ENCODE results near the gene CYP2J2. TPM values are rescaled to one million over a fixed set of nuclear protein-coding genes. Genes with fewer than 3 reads are reported as not detected.

CYP2J2 gene
- total RNA-seq, 4 donors from 2014 or later, result 4.0 to 21.8 (median 7.9) TPM

DNA sequence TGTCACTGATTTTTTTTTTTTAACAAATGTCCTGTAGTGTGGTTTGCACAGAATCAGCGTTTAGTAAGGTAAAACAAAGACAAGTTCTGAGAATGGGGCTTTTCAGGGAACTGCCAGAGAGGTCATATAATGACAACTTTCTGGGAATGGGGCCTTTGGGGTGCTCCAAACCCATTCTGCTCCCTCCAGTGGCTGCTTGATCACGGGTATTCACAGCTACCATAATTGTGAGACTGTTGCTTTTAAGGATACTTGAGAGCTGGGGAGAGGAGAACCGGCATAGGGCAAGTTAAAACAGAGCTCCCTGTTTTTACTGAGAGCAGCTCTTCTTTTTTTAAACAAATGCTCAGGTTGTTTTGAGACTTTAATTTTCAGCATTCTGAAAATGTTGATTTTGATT lies 48.2 kb downstream of the CYP2J2 start:
- TF ChIP-seq, protein P1, sequence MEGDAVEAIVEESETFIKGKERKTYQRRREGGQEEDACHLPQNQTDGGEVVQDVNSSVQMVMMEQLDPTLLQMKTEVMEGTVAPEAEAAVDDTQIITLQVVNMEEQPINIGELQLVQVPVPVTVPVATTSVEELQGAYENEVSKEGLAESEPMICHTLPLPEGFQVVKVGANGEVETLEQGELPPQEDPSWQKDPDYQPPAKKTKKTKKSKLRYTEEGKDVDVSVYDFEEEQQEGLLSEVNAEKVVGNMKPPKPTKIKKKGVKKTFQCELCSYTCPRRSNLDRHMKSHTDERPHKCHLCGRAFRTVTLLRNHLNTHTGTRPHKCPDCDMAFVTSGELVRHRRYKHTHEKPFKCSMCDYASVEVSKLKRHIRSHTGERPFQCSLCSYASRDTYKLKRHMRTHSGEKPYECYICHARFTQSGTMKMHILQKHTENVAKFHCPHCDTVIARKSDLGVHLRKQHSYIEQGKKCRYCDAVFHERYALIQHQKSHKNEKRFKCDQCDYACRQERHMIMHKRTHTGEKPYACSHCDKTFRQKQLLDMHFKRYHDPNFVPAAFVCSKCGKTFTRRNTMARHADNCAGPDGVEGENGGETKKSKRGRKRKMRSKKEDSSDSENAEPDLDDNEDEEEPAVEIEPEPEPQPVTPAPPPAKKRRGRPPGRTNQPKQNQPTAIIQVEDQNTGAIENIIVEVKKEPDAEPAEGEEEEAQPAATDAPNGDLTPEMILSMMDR (IDR thresholded peaks at IDR 0.05), result no peak
- no peak for TF ChIP-seq POLR2A (IDR thresholded peaks at IDR 0.05)
- H3K4me3 ChIP-seq (ENCODE audit: low read depth, poor library complexity, severe bottlenecking), result no peak overlapping the region
- intact Hi-C loops (cut with DNase I; ENCODE audit: low total_unique reads), result no loop called here
- 63 to 66% methylated on average over 3 of the region's 3 CpGs for WGBS, 2 donors
- DNase-seq (ENCODE audit: low spot score in 2 of 2), result no peak

DNA sequence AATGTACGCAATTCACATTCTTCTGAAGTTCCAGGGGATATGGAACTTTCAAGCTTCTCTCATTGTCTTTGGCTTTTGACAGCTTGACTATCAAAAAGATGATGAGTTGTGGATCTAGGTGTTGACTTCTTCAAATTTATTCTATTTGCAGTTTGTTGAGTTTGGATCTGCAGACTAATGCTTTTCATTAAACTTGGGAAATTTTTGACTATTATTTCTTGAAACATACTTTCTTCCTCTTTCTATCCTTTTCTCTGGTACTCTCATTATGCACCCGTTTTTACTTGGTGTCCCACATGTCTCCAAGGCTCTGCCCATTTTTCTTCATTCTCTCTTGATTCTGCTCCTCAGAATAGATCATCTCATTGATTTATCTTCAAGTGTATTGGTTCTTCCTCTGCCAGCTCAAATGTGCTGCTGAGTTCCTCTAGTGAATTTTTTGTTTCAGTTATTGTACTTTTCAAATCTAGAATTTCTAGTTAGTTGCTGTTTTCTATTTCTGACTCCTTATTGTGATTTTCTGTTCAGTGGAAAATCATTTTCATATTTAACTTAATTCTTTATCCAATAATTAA lies 49.4 kb downstream of the CYP2J2 start:
- DNase-seq (ENCODE audit: low spot score in 2 of 2), result no peak
- no peak overlapping the region for H3K4me3 ChIP-seq (ENCODE audit: low read depth, poor library complexity, severe bottlenecking)
- intact Hi-C loops (cut with DNase I; ENCODE audit: low total_unique reads), result no loop called here
- TF ChIP-seq, protein P1 (IDR thresholded peaks at IDR 0.05), result no peak
- no peak for TF ChIP-seq POLR2A (IDR thresholded peaks at IDR 0.05)
- 96 to 97% methylated on average over 2 of the region's 2 CpGs for WGBS, 2 donors

DNA sequence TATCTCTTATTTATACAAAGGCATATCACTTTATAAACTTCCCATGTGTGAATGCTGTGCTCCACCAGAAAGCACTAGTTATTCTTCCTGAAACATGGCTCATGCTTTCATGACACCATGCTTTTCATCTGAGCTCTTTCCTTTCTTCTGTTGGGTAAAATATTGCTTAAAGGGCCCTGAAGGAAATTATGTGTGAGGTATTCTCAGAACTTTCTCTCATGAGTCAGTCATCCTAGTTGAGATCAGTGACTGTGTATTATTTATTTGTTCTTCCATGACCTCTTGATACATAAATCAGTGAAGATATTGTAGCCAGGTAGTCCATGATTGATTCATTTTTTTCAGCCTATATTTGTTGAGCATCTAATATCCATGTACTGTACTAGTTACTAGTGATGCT lies 54.8 kb downstream of the CYP2J2 start:
- DNase-seq (ENCODE audit: low spot score in 2 of 2), result no peak
- TF ChIP-seq, protein P1 (IDR thresholded peaks at IDR 0.05), result no peak
- TF ChIP-seq POLR2A (IDR thresholded peaks at IDR 0.05), result no peak
- H3K4me3 ChIP-seq (ENCODE audit: low read depth, poor library complexity, severe bottlenecking), result no peak overlapping the region
- intact Hi-C loops (cut with DNase I; ENCODE audit: low total_unique reads), result no loop called here

DNA sequence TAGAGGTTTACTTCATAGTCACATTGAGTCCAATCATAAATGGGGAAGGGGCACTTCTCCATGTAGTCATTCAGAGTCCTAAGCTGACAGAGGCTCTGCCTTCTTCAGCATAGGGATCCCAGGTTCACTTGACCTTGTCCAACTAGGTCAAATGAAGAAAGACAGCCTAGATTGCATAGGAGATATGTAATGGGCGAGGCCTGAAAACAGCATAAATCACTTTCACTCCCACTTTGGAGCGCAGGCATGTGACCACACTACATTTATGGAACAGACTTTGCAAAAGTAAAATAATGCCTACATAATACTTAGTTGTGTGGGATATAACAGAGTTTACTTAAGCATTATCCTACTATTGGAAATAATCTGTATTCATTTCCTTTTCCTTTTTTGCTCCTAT lies 60.1 kb downstream of the CYP2J2 start:
- no peak for DNase-seq (ENCODE audit: low spot score in 2 of 2)
- TF ChIP-seq, protein P1 (IDR thresholded peaks at IDR 0.05), result no peak
- no peak for TF ChIP-seq POLR2A (IDR thresholded peaks at IDR 0.05)

DNA sequence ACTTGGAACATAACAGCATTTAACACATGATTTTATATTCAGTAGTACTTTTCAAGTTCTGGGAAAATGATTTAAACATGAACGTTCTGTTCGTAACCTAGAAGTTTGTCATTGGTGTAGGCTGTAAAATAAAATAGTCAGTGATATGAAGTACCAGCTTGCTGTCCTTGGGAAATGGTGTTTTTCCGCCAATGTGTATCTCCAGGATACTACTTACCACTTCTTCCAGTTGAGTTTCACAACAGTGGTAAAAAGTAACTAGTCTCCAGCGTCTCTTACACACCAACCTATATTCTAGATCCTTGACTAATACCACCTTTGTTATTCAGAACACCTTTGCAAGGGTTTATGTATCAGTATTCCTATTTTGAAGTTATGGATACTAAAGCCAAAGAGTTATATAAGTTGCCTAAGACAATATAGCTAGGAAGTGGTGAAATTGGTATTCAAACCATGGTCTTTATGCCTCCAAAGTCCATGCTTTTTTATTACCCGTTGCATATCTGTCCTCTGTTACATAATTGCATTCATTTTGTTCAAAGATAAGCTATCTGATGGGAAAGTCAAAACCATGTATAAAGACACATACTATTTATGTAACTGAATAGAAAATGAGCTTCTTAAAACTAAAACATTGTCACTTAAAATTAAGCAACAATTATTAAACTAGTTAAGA lies 68.8 kb downstream of the CYP2J2 start:
- DNase-seq (ENCODE audit: low spot score in 2 of 2), result no peak
- H3K4me3 ChIP-seq (ENCODE audit: low read depth, poor library complexity, severe bottlenecking), result no peak overlapping the region
- 85 to 86% methylated on average over 5 of the region's 5 CpGs for WGBS, 2 donors
- TF ChIP-seq POLR2A (IDR thresholded peaks at IDR 0.05), result no peak
- TF ChIP-seq, protein P1 (IDR thresholded peaks at IDR 0.05), result no peak
- intact Hi-C loops (cut with DNase I; ENCODE audit: low total_unique reads), result no loop called here

More for the DNA sequence above, 60.1 kb downstream of the CYP2J2 start:
- intact Hi-C loops (cut with DNase I; ENCODE audit: low total_unique reads), result no loop called here
- H3K4me3 ChIP-seq (ENCODE audit: low read depth, poor library complexity, severe bottlenecking), result no peak overlapping the region
- WGBS, 2 donors, result 60 to 67% methylated on average over 2 of the region's 2 CpGs
